Activated CD8-positive, alpha-beta memory T cell treated with anti-CD3 and anti-CD28 coated beads for 24 hours (primary cell): Measurements from ENCODE around the gene DCST1.

Experiments used
- DNase-seq: peaks from one replicate; pipeline ENCODE4 v3.0.0-alpha.2; 2020

DCST1 gene

GRCh38 chr1:155035936-155036335 lies 2.3 kb downstream of the DCST1 start:
- DNase-seq: no peak

- no peak for DNase-seq
Observed at GRCh38 chr1:155037043-155037442, 3.4 kb downstream of the DCST1 start.

GRCh38 chr1:155037851-155038441 lies 4.3 kb downstream of the DCST1 start:
- no peak for DNase-seq

GRCh38 chr1:155038602-155039307 lies 5.1 kb downstream of the DCST1 start:
- DNase-seq: no peak

GRCh38 chr1:155039308-155039669 lies 5.7 kb downstream of the DCST1 start:
- no peak for DNase-seq

- no peak for DNase-seq
Observed at GRCh38 chr1:155040358-155041093, 6.9 kb downstream of the DCST1 start.

- no peak for DNase-seq
Observed at GRCh38 chr1:155042789-155043188, 9.2 kb downstream of the DCST1 start.

- no peak for DNase-seq
Observed at GRCh38 chr1:155043301-155043702, 9.7 kb downstream of the DCST1 start.

- DNase-seq: no peak
Observed at GRCh38 chr1:155043793-155044192, 10.2 kb downstream of the DCST1 start.

GRCh38 chr1:155044365-155044764 lies 10.7 kb downstream of the DCST1 start:
- DNase-seq: no peak

- peak; percentile 71 for DNase-seq
Observed at GRCh38 chr1:155044812-155045657, 11.4 kb downstream of the DCST1 start.

GRCh38 chr1:155048449-155049334 lies 15.1 kb downstream of the DCST1 start:
- DNase-seq: no peak

- DNase-seq: no peak
Observed at GRCh38 chr1:155049651-155050559, 16.3 kb downstream of the DCST1 start.

- DNase-seq: peak; percentile 93
Observed at GRCh38 chr1:155050560-155051341, 17.1 kb downstream of the DCST1 start, which contains the start of gene ADAM15. Gene ADAM15, plus strand, starts transcription at chr1:155051316. Its CDS starts 71 bp downstream, at chr1:155051387.

GRCh38 chr1:155051342-155051776 lies 17.7 kb downstream of the DCST1 start:
- DNase-seq: no peak

GRCh38 chr1:155051777-155052398 lies 18.3 kb downstream of the DCST1 start:
- peak; percentile 78 for DNase-seq

- DNase-seq: peak; percentile 62
Observed at GRCh38 chr1:155052439-155053395, 19.1 kb downstream of the DCST1 start.

- DNase-seq: no peak
Observed at GRCh38 chr1:155053531-155054105, 20.0 kb downstream of the DCST1 start.
